ENCODE results near the gene NXT2. TPM values are rescaled to one million over a fixed set of nuclear protein-coding genes. Genes with fewer than 3 reads are reported as not detected.

NXT2 gene
- total and polyA plus RNA-seq, 2 experiments from 2014 or later, result 13.1 to 23.6 TPM

DNA sequence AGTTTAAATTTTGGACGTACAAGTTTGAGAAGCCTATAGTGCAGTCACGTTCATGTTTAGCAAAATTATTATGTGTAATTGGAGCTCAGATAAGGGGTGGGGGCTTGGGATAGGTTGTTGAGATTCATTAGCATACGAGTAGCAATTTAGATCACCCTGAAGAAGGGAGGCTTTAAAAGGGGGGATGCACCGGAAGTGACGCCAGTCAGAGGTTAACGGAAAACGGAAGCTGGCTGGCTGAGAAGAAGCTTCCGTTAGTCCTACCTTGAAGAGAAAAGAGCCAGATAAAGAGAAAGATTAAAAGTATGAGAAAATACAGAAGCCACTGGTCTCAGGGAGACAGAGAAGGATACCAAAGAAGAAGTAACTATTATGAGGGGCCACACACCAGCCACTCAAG is 1.1 kb upstream of the NXT2 start (continued):
- TF ChIP-seq, protein P1, sequence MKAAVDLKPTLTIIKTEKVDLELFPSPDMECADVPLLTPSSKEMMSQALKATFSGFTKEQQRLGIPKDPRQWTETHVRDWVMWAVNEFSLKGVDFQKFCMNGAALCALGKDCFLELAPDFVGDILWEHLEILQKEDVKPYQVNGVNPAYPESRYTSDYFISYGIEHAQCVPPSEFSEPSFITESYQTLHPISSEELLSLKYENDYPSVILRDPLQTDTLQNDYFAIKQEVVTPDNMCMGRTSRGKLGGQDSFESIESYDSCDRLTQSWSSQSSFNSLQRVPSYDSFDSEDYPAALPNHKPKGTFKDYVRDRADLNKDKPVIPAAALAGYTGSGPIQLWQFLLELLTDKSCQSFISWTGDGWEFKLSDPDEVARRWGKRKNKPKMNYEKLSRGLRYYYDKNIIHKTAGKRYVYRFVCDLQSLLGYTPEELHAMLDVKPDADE (IDR thresholded peaks at IDR 0.05), result no peak
- no peak for TF ChIP-seq EZH2phosphoT487 (IDR thresholded peaks at IDR 0.05; ENCODE audit: unreplicated experiment)
- no peak for TF ChIP-seq CREB1 (CRISPR knock-in tag; IDR thresholded peaks at IDR 0.05; ENCODE audit: low read depth)
- TF ChIP-seq ZNF331 (CRISPR knock-in tag; IDR thresholded peaks at IDR 0.05; ENCODE audit: low read depth), result no peak
- TF ChIP-seq STAT1 (IDR thresholded peaks at IDR 0.05; ENCODE audit: unreplicated experiment), result no peak
- TF ChIP-seq, protein P2, sequence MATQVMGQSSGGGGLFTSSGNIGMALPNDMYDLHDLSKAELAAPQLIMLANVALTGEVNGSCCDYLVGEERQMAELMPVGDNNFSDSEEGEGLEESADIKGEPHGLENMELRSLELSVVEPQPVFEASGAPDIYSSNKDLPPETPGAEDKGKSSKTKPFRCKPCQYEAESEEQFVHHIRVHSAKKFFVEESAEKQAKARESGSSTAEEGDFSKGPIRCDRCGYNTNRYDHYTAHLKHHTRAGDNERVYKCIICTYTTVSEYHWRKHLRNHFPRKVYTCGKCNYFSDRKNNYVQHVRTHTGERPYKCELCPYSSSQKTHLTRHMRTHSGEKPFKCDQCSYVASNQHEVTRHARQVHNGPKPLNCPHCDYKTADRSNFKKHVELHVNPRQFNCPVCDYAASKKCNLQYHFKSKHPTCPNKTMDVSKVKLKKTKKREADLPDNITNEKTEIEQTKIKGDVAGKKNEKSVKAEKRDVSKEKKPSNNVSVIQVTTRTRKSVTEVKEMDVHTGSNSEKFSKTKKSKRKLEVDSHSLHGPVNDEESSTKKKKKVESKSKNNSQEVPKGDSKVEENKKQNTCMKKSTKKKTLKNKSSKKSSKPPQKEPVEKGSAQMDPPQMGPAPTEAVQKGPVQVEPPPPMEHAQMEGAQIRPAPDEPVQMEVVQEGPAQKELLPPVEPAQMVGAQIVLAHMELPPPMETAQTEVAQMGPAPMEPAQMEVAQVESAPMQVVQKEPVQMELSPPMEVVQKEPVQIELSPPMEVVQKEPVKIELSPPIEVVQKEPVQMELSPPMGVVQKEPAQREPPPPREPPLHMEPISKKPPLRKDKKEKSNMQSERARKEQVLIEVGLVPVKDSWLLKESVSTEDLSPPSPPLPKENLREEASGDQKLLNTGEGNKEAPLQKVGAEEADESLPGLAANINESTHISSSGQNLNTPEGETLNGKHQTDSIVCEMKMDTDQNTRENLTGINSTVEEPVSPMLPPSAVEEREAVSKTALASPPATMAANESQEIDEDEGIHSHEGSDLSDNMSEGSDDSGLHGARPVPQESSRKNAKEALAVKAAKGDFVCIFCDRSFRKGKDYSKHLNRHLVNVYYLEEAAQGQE (IDR thresholded peaks at IDR 0.05; ENCODE audit: unreplicated experiment), result no peak
- no peak for TF ChIP-seq JUNB (IDR thresholded peaks at IDR 0.05; ENCODE audit: unreplicated experiment)
- no peak for TF ChIP-seq ZNF114 (CRISPR knock-in tag; IDR thresholded peaks at IDR 0.05)
- TF ChIP-seq, protein P3, sequence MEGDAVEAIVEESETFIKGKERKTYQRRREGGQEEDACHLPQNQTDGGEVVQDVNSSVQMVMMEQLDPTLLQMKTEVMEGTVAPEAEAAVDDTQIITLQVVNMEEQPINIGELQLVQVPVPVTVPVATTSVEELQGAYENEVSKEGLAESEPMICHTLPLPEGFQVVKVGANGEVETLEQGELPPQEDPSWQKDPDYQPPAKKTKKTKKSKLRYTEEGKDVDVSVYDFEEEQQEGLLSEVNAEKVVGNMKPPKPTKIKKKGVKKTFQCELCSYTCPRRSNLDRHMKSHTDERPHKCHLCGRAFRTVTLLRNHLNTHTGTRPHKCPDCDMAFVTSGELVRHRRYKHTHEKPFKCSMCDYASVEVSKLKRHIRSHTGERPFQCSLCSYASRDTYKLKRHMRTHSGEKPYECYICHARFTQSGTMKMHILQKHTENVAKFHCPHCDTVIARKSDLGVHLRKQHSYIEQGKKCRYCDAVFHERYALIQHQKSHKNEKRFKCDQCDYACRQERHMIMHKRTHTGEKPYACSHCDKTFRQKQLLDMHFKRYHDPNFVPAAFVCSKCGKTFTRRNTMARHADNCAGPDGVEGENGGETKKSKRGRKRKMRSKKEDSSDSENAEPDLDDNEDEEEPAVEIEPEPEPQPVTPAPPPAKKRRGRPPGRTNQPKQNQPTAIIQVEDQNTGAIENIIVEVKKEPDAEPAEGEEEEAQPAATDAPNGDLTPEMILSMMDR (conservative IDR thresholded peaks at IDR 0.05; ENCODE audit: low read depth in 2 of 2), result no peak

DNA sequence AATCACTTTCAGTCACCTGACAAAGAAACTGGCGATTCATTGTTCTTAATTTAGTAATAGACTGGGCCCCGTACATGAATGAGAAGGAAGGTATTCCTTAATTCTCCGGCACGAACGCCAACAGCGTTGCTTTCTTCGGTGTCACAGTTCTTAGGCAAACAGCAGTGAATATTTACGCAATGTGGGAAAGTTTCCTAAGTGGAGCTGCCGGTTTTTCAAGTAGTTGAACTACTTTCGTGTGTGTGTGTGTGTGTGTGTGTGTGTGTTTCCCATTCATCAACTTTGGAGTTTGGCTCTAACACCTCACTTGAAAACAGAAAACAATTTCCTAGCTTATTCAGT is 651 bp downstream of the NXT2 start:
- peak; percentile 29 for ATAC-seq
- peak; percentile 53 for DNase-seq (ENCODE audit: low spot score)

More for the DNA sequence above, 651 bp downstream of the NXT2 start:
- no peaks in the 10 kb centered on the region for H3K36me3 Mint-ChIP-seq (ENCODE audit: low read depth)
- H3K27ac Mint-ChIP-seq, result peak overlapping the region; percentile 99
- TF ChIP-seq JUNB (IDR thresholded peaks at IDR 0.05; ENCODE audit: unreplicated experiment), result no peak
- no peak for TF ChIP-seq POLR2AphosphoS5 (IDR thresholded peaks at IDR 0.05; ENCODE audit: low read depth)
- TF ChIP-seq, protein P2 (IDR thresholded peaks at IDR 0.05; ENCODE audit: unreplicated experiment), result no peak
- TF ChIP-seq EZH2phosphoT487 (IDR thresholded peaks at IDR 0.05; ENCODE audit: unreplicated experiment), result no peak
- TF ChIP-seq ZNF114 (CRISPR knock-in tag; IDR thresholded peaks at IDR 0.05), result no peak
- no peak for TF ChIP-seq ZNF331 (CRISPR knock-in tag; IDR thresholded peaks at IDR 0.05; ENCODE audit: low read depth)
- TF ChIP-seq, protein P1 (IDR thresholded peaks at IDR 0.05), result no peak
- TF ChIP-seq STAT1 (IDR thresholded peaks at IDR 0.05; ENCODE audit: unreplicated experiment), result no peak
- H3K4me3 Mint-ChIP-seq, result peak overlapping the region; percentile 96
- no peaks in the 10 kb centered on the region for H3K79me2 ChIP-seq (replicated peaks; ENCODE audit: insufficient read depth)
- no peaks in the 10 kb centered on the region for H3K9me3 Mint-ChIP-seq
- H3K4me2 ChIP-seq, result peak overlapping the region; percentile 74
- no peaks in the 10 kb centered on the region for H4K20me1 ChIP-seq (replicated peaks; ENCODE audit: insufficient read depth)
- H3K27ac ChIP-seq (ENCODE audit: low read depth), result peak overlapping the region; percentile 84
- peaks cover 3% of the 10 kb centered on the region; the same call in 2 of the 3 replicates for H3K4me1 Mint-ChIP-seq
- H2AFZ ChIP-seq, result peak overlapping the region; percentile 16; the same call in 1 of the 2 replicates
- H3K36me3 ChIP-seq (ENCODE audit: insufficient read depth), result no peaks in the 10 kb centered on the region
- H3K27me3 Mint-ChIP-seq (ENCODE audit: insufficient read depth, low read depth, poor library complexity), result peaks cover 3% of the 10 kb centered on the region
- no peaks in the 10 kb centered on the region for H3K27me3 ChIP-seq (ENCODE audit: insufficient read depth)
- H3K4me1 ChIP-seq (ENCODE audit: insufficient read depth), result no peaks in the 10 kb centered on the region
- no peaks in the 10 kb centered on the region for H3F3A ChIP-seq (replicated peaks; ENCODE audit: low read depth)
- H3K9me2 ChIP-seq (ENCODE audit: insufficient read depth), result 0 out of 2 replicates have a peak, but pooled peaks cover 6% of the 10 kb centered on the region
- peak overlapping the region; percentile 64 for H3K4me3 ChIP-seq
